ENCODE results near the gene SLC25A51. TPM values are rescaled to one million over a fixed set of nuclear protein-coding genes. Genes with fewer than 3 reads are reported as not detected.

SLC25A51 gene
- polyA plus RNA-seq, 1 experiment: 29.9 TPM

DNA sequence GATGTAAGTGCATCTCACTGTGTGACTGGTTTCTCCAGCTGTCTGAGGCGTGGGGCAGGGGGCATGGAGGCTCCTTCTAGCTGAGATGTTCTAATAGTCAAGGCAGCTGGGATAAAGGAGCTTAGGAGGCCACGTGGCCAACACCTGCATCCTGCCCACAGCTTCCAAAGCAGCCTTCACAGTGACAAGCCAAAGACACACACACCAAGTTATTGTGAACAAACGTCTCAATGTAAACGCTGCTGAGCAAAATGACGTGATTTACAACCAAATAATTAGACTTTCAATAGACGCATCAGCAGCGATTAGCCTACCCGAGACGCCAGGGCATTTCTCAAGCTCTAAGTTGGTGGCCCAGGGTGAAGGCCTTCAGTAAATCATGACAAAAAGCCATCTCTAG lies 23.2 kb upstream of the SLC25A51 start:
- H3K27me3 ChIP-seq (ENCODE audit: control insufficient read depth, insufficient read depth, low read length): no peaks in the 10 kb centered on the region
- no peaks in the 10 kb centered on the region for H3K9me3 ChIP-seq (ENCODE audit: control insufficient read depth, insufficient read depth, low read length)
- CTCF ChIA-PET: interaction anchor here (1.3 kb wide), 1 partner anchor 45 kb away, joined by 3 read pairs; no protein-coding TSS in a partner anchor
- H3K4me3 ChIP-seq (ENCODE audit: low read depth, low read length): no peak overlapping the region
- TF ChIP-seq CTCF (IDR thresholded peaks at IDR 0.05; ENCODE audit: low read depth, low read length): no peak
- POLR2A ChIA-PET: interaction anchor here (0.7 kb wide), 1 partner anchor 58 kb away, joined by 3 read pairs; no protein-coding TSS in a partner anchor
- H3K27ac ChIP-seq (ENCODE audit: low read depth, low read length): no peak overlapping the region
- no peak for DNase-seq (ENCODE audit: low read depth, low spot score)

DNA sequence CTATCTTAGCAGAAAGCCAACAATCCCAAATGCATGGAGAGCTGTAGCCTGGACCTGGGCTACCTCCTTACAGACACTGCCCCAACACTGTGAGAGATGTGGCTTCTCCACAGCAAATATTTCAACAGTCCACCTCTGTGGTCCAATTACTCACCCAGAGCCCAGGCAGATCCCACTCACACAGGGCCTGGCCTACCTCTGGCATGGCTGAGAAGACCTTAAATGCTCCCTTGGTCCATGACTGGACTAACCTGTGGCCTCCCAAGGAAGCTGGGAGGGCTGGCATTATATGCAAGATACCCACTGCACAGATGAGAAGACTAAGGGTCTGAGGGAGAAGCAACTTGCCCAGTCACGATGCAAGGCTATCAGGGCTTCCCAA lies 22.8 kb upstream of the SLC25A51 start:
- ChIA-PET CTCF (interaction anchor here (1.3 kb wide), 1 partner anchor 46 kb away, joined by 3 read pairs; no protein-coding TSS in a partner anchor), POLR2A (no interaction called here)
- no peak for TF ChIP-seq CTCF (IDR thresholded peaks at IDR 0.05; ENCODE audit: low read depth, low read length)
- peak overlapping the region; percentile 31 for H3K27ac ChIP-seq (ENCODE audit: low read depth, low read length)
- H3K27me3 ChIP-seq (ENCODE audit: control insufficient read depth, insufficient read depth, low read length): no peaks in the 10 kb centered on the region
- no peaks in the 10 kb centered on the region for H3K9me3 ChIP-seq (ENCODE audit: control insufficient read depth, insufficient read depth, low read length)
- no peak overlapping the region for H3K4me3 ChIP-seq (ENCODE audit: low read depth, low read length)
- no peak for DNase-seq (ENCODE audit: low read depth, low spot score)

GRCh38 chr9:37925786-37926736 lies 22.1 kb upstream of the SLC25A51 start:
- H3K27me3 ChIP-seq (ENCODE audit: control insufficient read depth, insufficient read depth, low read length): no peaks in the 10 kb centered on the region
- peak overlapping the region; percentile 31 for H3K27ac ChIP-seq (ENCODE audit: low read depth, low read length)
- no peak overlapping the region for H3K4me3 ChIP-seq (ENCODE audit: low read depth, low read length)
- ChIA-PET POLR2A (no interaction called here), CTCF (interaction anchor here (1.3 kb wide), 2 partner anchors 46 to 234 kb away, joined by 3 to 4 read pairs; no protein-coding TSS in a partner anchor)
- H3K9me3 ChIP-seq (ENCODE audit: control insufficient read depth, insufficient read depth, low read length): no peaks in the 10 kb centered on the region
- no peak for DNase-seq (ENCODE audit: low read depth, low spot score)
- TF ChIP-seq CTCF (IDR thresholded peaks at IDR 0.05; ENCODE audit: low read depth, low read length): no peak

DNA sequence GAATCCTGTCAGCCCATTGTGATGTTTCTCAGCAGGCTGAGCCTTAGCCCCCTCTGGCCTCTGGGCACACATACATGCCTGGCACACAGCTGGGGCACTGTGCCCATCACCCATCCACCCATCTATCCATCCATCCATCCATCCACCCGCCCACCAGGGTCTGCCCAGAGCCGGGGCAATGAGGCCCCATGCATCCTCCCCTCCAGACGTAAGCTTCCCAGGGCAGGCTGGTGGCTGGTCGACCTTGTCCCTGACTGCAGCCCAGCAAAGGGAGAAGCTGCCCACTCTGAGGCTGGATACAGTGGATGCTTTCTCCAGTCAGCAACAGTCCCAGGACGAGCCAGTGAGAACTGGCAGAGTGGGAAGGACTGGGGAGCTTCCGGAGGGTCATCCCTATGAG lies 21.1 kb upstream of the SLC25A51 start:
- CTCF ChIA-PET: interaction anchor here (1.3 kb wide), 1 partner anchor 235 kb away, joined by 4 read pairs; no protein-coding TSS in a partner anchor
- no peak overlapping the region for H3K4me3 ChIP-seq (ENCODE audit: low read depth, low read length)
- H3K27me3 ChIP-seq (ENCODE audit: control insufficient read depth, insufficient read depth, low read length): no peaks in the 10 kb centered on the region
- no peaks in the 10 kb centered on the region for H3K9me3 ChIP-seq (ENCODE audit: control insufficient read depth, insufficient read depth, low read length)
- POLR2A ChIA-PET: no interaction called here
- no peak overlapping the region for H3K27ac ChIP-seq (ENCODE audit: low read depth, low read length)
- TF ChIP-seq CTCF (IDR thresholded peaks at IDR 0.05; ENCODE audit: low read depth, low read length): no peak
- no peak for DNase-seq (ENCODE audit: low read depth, low spot score)

- POLR2A ChIA-PET: no interaction called here
- no peak for DNase-seq (ENCODE audit: low read depth, low spot score)
- CTCF ChIA-PET: interaction anchor here (1.3 kb wide), 1 partner anchor 235 kb away, joined by 4 read pairs; no protein-coding TSS in a partner anchor
- no peak overlapping the region for H3K4me3 ChIP-seq (ENCODE audit: low read depth, low read length)
- H3K9me3 ChIP-seq (ENCODE audit: control insufficient read depth, insufficient read depth, low read length): no peaks in the 10 kb centered on the region
- H3K27ac ChIP-seq (ENCODE audit: low read depth, low read length): no peak overlapping the region
- no peaks in the 10 kb centered on the region for H3K27me3 ChIP-seq (ENCODE audit: control insufficient read depth, insufficient read depth, low read length)
- no peak for TF ChIP-seq CTCF (IDR thresholded peaks at IDR 0.05; ENCODE audit: low read depth, low read length)
These were observed 20.6 kb upstream of the SLC25A51 start for GRCh38 chr9:37924538-37924937.

All from AG04450 (cell line).